ENCODE results near the gene SMAD1.

SMAD1 gene

GRCh38 chr4:145490361-145490760 lies 8.7 kb downstream of the SMAD1 start:
- no peak for DNase-seq

- no peak for DNase-seq
Measured at GRCh38 chr4:145490796-145491195, 9.1 kb downstream of the SMAD1 start.

- DNase-seq = no peak
Measured at GRCh38 chr4:145492376-145492775, 10.7 kb downstream of the SMAD1 start.

- DNase-seq = no peak
Measured at GRCh38 chr4:145493166-145493565, 11.5 kb downstream of the SMAD1 start.

- DNase-seq = no peak
Measured at GRCh38 chr4:145494666-145495270, 13.1 kb downstream of the SMAD1 start.

- no peak for DNase-seq
Measured at GRCh38 chr4:145496292-145496691, 14.6 kb downstream of the SMAD1 start.

- DNase-seq = no peak
Measured at GRCh38 chr4:145497199-145498149, 15.8 kb downstream of the SMAD1 start.

GRCh38 chr4:145498430-145498829 lies 16.8 kb downstream of the SMAD1 start:
- no peak for DNase-seq

GRCh38 chr4:145501051-145501660 lies 19.5 kb downstream of the SMAD1 start:
- no peak for DNase-seq

- DNase-seq = no peak
Measured at GRCh38 chr4:145502809-145503208, 21.2 kb downstream of the SMAD1 start.

- DNase-seq = no peak
Measured at GRCh38 chr4:145503486-145504072, 21.9 kb downstream of the SMAD1 start.

- no peak for DNase-seq
Measured at GRCh38 chr4:145505995-145506394, 24.3 kb downstream of the SMAD1 start.

- no peak for DNase-seq
Measured at GRCh38 chr4:145507636-145508035, 26.0 kb downstream of the SMAD1 start.

GRCh38 chr4:145511913-145512522 lies 30.4 kb downstream of the SMAD1 start:
- no peak for DNase-seq

GRCh38 chr4:145513020-145513621 lies 31.5 kb downstream of the SMAD1 start:
- no peak for DNase-seq

- DNase-seq = no peak
Measured at GRCh38 chr4:145520172-145520571, 38.5 kb downstream of the SMAD1 start.

GRCh38 chr4:145521282-145521681 lies 39.6 kb downstream of the SMAD1 start:
- DNase-seq = no peak

- no peak for DNase-seq
Measured at GRCh38 chr4:145523117-145523516, 41.5 kb downstream of the SMAD1 start.

- DNase-seq = no peak
Measured at GRCh38 chr4:145524552-145524951, 42.9 kb downstream of the SMAD1 start.

- DNase-seq = no peak
Measured at GRCh38 chr4:145525291-145525740, 43.7 kb downstream of the SMAD1 start.

- no peak for DNase-seq
Measured at GRCh38 chr4:145527773-145528172, 46.1 kb downstream of the SMAD1 start.

- no peak for DNase-seq
Measured at GRCh38 chr4:145528601-145529000, 46.9 kb downstream of the SMAD1 start.
